Measurements from ENCODE around the gene FAM219A.
"Not testable (repeated sequence)": the region's sequence is repeated elsewhere in the genome, so short reads cannot be mapped to it uniquely, and the experiment has no call there.

The FAM219A gene

DNA sequence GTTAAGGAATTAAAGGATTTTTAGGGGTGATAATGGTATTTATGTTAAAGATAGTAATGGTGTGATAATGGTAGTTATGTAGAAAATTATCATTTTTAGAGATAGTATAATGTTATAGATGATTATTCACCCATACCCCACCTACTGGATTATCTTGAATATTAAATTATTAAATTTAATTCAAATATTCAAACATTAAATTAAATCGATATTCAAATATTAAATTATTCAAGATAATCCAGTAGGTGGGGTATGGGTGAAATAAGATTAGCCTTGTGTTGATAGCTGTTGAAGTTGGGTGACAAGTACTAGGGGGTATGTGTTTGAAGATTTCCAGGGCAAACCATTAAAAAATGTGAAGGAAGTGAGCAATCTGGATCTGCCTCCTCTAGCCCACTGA lies 15.6 kb downstream of the FAM219A start:
- no peak for DNase-seq

DNA sequence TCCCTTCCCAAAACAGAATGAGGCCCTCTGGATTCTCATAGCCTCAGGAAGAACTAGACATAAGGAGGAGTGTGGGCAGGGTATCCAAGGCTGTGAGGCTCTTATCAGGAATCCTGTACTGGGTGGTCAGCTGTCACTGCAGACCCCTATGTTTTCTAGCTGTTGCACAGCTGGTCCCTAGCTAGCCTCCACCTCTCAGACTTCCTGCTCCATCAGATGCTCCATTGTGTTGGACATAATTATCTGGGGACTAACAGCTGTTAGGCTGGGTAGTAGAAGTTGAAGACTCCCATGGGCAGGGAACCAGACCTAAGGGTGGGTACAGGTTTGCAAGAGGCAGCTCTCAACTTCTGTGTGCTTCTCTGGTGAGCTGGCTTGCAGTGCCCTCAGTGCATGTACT lies 18.4 kb downstream of the FAM219A start:
- DNase-seq = no peak

- DNase-seq = not testable (repeated sequence)
Observed at GRCh38 chr9:34438465-34438864, 19.9 kb downstream of the FAM219A start.

- DNase-seq = not testable (repeated sequence)
Observed at GRCh38 chr9:34437926-34438307, 20.5 kb downstream of the FAM219A start.

- peak; percentile 67 for DNase-seq
Observed at GRCh38 chr9:34437006-34437925, 21.1 kb downstream of the FAM219A start.

DNA sequence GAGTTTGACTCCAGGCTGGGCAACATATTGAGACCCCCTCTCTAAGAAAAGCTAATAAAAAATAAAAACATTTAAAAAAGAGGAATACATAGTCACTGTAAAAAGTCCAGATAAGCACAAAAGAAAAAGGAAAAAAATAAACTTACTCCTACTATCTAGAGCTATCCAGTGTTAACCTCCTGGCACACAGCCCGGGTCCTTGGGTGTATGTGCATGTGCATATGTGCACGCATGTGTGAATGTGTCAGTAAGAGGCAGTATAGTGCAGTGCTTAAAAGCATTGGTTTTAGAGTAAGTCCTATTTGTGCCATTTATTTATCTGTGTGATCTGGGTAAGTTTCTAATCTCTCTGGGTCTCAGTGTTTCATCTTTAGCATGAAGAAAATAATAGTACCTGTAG lies 26.7 kb downstream of the FAM219A start:
- no peak for DNase-seq

GRCh38 chr9:34430843-34431437 lies 27.4 kb downstream of the FAM219A start:
- DNase-seq = peak; percentile 60

- no peak for DNase-seq
Observed at GRCh38 chr9:34428325-34428958, 29.9 kb downstream of the FAM219A start.

DNA sequence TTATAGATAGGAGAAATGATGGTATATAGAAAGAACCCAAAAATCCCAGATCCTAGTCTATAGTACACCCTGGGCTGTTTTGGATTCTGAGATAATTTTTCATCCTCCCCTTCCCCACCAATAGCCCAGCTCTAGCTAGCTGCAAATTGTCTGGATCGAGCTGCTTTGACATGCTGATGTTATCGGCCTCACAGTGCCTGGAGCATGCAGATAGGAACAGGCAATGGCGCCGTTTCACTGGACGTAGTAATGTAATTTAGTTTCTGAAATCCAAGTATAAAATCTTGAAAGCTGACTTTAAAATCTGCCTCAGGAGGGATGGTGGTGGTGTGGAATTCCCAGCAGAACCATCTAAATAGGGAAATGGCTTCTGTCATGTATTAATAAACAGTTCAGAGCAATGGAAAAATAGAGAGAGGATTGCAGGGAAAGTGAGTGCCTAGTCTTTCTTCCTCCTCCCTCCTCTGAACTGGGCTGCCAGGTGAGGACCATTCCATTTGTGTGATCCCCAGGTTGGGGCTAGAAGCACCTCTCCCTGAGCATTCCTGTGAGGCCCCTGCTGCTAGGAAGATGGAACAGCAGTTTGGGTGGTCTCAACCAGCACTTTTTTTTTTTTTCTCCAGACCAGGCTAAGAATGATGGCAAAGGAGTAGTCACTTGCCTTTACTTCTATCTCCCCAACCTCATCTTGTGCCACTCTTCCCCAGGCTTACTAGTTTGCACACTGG lies 31.9 kb downstream of the FAM219A start:
- no peak for DNase-seq

DNA sequence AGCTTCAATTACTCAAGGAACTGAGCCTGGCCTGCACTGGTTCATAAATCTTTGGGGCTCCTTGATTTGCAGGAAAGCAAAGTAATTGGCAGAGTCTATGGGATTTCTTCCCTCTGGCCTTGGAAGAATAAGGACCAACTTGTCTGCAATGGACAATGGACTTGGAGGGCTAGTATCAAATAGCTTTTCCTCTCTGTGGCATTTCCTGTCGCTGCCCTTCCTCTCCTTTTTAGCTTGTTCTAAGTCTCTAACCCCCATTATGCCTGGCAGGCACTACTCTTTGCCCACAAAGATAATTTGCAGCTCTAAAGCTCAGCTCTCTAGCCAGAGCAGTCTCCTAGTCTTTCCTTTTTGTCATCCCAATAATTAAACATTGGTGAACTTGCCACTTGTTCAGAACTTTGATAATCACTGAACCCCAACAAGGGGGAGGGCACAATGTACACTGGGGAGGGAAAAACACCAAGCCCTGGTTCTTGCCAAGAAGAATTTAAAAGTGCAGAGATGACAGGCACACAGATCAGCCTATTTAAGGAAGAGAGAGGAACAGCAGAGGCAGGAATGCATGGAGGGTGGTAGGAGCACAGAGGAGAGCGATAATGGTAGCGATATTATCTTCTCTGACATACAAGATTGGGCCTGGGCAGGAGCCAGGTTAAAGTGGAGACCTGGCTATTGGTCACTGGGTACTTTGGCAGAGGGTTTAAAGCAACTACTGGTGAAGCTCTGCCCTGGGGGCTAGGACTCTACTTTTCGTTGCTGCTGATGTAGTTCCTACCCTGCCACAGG lies 38.5 kb downstream of the FAM219A start:
- no peak for DNase-seq

DNA sequence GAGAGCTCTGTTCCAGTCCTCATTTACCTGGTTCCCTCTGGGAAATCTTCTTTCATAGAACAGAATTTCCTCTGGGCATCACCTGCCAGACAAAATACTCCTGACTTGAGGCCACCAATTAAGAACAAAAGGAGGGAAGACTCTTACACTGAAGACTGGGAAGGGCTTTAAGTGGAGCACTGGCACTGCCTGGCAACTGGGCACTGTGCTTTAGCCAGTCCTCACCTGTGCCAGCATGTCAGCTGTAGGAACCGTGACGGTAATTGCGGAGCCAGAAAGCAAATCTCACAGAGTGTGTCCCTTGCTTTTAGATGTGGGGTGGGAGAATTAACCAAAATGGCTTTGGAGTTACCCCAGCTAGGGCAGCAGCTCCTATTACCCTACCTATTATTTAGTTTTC lies 40.6 kb downstream of the FAM219A start:
- DNase-seq = no peak

GRCh38 chr9:34413231-34413852 lies 45.0 kb downstream of the FAM219A start:
- peak; percentile 53 for DNase-seq

DNA sequence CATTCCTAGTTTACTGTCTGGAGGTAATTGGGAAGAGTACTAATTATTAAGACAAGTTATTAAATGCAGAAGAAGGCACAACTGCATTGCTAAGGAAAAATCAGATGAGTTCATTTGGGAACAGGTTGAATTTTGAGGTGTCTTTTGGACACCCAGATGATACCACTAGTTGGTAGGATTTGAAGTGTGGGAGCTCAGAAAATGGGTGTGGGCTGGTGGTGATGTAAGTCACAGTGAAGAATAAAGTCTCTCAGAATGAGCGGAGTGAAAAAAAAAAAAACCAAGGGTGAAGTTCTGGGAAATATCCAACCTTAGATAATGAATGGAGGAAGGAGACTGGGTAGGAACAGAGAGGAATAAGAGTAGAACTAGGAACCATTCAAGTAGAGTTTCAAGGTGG lies 46.0 kb downstream of the FAM219A start:
- no peak for DNase-seq

GRCh38 chr9:34409154-34409553 lies 49.2 kb downstream of the FAM219A start:
- DNase-seq = no peak

- DNase-seq = no peak
Observed at GRCh38 chr9:34408173-34408572, 50.2 kb downstream of the FAM219A start.

GRCh38 chr9:34406219-34406618 lies 52.2 kb downstream of the FAM219A start:
- no peak for DNase-seq

- DNase-seq = peak; percentile 52
Observed at GRCh38 chr9:34405719-34406118, 52.7 kb downstream of the FAM219A start.

GRCh38 chr9:34403554-34404380 lies 54.6 kb downstream of the FAM219A start:
- peak; percentile 53 for DNase-seq

- DNase-seq = no peak
Observed at GRCh38 chr9:34400686-34401602, 57.4 kb downstream of the FAM219A start.

DNA sequence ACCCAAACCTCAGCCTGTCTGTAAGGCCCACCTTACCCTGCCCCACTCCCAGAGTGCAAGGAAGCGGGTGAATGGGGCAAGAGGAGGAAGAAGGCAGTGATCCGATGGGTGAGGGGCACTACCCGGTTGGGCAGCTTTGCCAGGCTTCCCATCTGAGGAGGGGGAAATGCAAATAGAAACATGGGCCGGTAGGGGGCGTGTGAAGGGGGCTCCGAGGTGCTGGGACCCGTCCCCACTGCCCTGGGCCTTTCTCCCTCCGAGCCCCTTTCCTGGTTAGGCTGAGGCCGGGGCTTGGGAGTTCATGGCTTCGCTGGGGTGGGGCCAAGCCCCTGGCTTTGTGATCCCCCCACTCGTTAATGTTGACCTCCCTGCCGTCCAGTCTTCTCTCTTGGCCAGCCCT lies 58.1 kb downstream of the FAM219A start:
- no peak for DNase-seq

Measured in fibroblast of skin of right quadriceps (primary cell).